ENCODE data around the gene FAHD2B.
"Not testable (repeated sequence)": the region's sequence is repeated elsewhere in the genome, so short reads cannot be mapped to it uniquely, and the experiment has no call there.

DNA sequence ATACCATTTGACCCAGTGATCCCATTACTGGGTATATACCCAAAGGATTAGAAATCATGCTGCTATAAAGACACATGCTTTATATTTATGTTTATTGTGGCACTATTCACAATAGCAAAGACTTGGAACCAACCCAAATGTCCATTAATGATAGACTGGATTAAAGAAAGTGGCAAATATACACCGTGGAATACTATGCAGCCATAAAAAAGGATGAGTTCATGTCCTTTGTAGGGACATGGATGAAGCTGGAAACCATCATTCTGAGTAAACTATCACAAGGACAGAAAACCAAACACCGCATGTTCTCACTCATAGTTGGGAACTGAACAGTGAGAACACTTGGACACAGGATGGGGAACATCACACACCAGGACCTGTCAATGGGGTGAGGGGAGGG, 12.2 kb upstream of the FAHD2B start:
- TF ChIP-seq, protein P1, sequence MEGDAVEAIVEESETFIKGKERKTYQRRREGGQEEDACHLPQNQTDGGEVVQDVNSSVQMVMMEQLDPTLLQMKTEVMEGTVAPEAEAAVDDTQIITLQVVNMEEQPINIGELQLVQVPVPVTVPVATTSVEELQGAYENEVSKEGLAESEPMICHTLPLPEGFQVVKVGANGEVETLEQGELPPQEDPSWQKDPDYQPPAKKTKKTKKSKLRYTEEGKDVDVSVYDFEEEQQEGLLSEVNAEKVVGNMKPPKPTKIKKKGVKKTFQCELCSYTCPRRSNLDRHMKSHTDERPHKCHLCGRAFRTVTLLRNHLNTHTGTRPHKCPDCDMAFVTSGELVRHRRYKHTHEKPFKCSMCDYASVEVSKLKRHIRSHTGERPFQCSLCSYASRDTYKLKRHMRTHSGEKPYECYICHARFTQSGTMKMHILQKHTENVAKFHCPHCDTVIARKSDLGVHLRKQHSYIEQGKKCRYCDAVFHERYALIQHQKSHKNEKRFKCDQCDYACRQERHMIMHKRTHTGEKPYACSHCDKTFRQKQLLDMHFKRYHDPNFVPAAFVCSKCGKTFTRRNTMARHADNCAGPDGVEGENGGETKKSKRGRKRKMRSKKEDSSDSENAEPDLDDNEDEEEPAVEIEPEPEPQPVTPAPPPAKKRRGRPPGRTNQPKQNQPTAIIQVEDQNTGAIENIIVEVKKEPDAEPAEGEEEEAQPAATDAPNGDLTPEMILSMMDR (IDR thresholded peaks at IDR 0.05; ENCODE audit: insufficient read depth, low read length, poor library complexity, severe bottlenecking) = not testable (repeated sequence)
- TF ChIP-seq EZH2phosphoT487 (conservative IDR thresholded peaks at IDR 0.05; ENCODE audit: low read length) = not testable (repeated sequence)

Data from SU-DHL-6 (cell line).